Activated CD4-positive, alpha-beta T cell treated with anti-CD3 and anti-CD28 coated beads, Interleukin-2, Interleukin-4, amounts not matched to agents 100 ng/mL and 50 ng/mL, durations not matched to agents 16 hours and 8 hours (primary cell): ENCODE results near the gene EFNB2.

Source experiments
- DNase-seq: peaks from one replicate; pipeline ENCODE4 v3.0.0-alpha.2; 2020; ENCODE audit warnings: low spot score

EFNB2 gene

DNA sequence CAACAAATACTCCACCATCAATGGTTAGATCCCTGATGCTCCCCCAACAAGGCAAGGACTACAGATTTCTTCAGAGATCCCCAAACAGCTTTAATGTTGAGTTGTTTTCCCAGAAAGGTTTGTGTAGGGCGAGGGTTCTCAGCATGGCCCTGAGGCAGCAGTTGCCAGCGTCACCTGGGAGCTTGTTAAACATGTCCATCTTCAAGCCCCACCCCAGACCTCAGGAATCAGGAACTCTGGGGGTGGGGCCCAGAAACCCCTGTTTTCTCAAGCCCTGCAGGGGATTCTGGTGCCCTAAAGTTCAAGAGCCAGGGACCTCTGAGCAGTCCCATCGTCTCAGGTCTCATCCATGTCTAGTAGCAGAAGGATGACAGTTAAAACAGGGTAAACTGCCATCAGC lies 9.6 kb downstream of the EFNB2 start:
- no peak for DNase-seq

DNA sequence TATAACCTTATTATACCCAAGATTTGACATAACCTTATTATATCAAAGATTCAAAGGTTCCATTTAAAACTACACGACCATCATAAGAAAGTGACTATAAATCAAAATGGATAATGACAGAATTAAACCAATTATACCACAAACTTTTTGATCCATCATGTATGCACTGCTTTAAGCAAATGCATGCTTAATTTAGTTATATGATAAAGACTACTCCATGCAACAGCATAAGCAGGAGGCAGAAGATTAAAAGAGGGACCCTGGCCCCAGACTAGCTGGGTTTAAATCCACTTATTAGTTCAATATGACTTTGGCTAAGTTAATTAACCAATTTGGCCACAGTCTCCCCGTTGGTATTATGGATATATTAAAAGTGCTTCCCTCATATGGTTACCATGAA lies 11.4 kb downstream of the EFNB2 start:
- no peak for DNase-seq

DNA sequence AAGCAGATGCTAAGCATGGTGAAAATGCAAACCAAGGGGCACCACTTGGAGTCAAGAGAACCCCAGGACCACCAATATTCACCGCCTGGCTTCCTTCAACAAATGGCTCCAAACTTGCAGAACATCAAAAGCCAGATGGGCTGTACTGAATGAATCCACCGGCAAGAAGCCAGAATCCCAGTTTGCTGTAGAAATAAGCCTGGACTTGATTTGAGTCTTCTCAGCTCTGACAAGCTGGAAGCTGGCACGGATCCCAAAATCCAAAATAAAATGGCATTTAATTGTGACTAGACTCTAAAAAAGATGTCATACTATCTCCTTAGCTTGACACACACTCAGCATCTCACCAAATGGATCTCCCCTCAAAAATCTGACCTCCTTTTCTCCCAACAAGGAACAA lies 11.9 kb downstream of the EFNB2 start:
- no peak for DNase-seq

DNA sequence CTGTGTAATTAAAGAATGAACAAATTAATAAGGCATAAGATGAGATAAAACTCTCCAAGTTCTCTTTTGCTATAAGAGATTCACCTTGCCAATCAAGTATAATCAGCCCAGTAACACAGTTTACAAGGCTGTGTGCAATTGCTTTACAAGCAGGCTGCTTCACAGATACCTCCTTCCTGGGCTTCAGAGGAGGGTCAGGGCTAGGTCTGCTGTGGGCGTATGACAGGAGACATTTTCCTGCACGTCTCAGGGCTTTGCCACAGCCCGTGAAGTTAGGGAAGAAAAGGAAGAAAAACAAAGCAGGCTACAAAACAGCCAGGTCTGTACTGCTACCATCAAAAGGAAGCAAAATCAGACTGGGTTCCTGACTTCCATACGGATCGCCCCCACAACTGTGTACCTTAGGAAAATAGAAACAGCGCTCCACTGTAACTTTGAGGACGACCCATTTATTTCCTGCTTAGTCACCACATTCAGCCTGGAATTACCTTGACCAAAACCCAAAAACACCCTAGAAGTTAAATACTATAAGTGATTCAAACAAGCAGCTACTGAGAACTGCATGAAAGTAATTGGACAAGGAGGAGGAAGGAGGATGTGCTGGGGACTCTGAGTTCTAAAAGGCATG lies 12.4 kb downstream of the EFNB2 start:
- no peak for DNase-seq

DNA sequence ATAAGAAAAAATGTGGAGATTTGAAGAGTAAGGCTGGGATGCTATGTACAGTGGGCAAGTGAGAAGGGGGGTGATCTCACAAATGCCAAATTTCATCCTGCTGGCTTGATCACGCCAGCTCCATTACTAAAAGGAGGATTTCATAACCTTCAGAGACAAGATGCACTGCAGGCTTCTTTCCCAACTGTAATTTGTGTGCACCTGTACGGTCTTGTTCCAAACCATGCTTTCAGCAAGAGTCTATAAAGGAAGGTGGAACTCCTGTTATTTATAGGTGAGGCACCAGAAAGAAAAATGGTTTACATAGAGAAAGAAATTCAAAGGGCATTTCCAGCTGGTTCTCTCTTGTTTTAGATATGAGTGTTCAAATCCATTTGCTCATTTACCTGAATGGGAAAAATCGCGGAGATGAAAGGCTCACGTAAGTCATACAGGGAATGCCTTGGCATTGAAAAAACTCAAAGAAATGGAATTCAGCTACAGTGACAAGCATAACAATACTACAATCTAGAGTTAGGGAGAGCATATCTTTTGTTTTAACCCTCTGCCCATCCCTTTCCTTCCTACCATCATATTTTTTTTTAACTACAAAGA lies 13.3 kb downstream of the EFNB2 start:
- no peak for DNase-seq

DNA sequence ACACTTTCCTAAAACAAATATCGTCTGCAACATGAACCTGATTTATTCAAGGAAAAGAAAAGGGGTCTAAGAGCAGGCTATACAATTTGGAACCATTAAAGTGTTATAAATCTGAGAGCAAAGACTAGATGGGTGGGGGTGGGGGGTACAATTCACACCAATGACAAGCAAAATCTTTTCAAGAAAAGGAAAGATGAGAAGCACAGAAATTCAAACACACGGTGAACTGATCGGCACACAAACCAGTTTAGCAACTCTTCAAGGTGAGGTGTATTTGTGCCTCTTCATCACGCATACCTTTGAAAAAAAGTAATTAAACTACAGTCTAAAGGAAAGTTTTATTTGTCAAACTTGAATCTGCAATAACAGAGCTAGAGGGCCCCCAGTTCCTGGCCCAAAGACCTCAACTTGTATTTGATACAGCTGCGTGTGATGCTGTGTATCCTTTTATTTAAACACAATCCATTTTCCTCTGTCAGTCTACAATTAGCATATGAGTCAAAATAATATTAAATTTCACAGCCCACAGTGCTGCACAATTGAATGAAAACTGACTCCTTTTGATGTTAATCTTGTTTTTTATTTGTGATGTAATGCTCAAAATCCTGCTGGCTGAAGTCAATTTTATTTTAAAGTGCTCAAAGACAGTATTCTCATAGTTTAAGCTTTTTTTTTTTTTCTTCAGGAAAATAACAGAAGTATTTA lies 14.2 kb downstream of the EFNB2 start:
- DNase-seq = no peak

DNA sequence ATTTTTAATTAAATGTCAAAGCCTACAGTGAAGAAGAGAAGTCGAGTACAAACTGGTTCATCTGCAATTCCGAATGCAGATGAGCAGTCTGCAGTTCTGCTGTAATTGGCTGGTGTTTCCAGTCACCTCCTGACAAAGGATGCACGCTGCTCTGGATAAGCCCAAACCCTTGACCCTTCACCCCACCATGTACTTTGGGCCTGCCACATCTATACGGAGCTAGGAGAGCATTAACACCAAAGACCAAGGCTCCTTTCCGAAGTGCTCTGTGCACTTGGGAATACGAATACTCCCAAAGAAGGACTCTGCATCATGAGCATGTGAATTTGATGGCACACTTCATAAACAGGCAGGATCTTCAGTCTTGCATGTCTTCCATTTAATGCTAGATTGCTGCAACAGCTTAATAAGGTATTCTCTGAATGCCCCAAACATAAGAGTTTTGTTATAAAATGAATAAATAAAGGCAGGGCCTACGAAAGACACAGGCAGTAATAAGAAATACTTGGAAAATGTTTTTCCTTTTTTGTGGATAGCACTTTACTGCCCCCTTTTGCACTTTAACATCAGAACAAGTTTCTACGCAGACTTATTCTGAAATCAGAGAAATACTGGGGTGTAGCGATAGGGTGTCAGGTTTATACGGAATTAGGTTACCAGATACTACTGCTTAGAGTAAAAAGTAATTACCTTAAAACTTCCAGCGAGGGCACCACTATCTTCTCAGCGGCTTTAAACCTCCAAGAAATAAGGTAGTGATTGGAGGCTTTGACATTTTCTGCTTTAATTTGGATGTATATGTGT lies 15.0 kb downstream of the EFNB2 start:
- no peak for DNase-seq

DNA sequence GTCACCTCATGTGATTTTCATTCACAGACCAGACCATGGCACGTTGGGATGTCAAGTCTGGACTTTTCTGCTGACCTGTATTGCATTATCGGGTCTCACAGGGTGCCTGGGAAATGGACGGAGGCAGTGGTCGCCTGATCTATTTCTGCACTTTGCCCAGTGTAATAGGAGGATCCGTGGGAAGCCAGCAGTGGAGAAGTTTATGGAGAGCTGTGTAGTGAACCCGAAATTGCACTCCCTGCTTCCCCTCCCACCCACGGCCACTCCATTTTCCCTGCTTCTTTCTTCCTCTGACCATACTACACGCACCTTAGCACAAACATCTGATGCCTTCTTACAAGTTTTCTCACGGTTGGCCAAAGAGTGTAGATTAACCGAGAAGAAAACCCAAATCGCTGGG lies 16.9 kb downstream of the EFNB2 start:
- DNase-seq = no peak

DNA sequence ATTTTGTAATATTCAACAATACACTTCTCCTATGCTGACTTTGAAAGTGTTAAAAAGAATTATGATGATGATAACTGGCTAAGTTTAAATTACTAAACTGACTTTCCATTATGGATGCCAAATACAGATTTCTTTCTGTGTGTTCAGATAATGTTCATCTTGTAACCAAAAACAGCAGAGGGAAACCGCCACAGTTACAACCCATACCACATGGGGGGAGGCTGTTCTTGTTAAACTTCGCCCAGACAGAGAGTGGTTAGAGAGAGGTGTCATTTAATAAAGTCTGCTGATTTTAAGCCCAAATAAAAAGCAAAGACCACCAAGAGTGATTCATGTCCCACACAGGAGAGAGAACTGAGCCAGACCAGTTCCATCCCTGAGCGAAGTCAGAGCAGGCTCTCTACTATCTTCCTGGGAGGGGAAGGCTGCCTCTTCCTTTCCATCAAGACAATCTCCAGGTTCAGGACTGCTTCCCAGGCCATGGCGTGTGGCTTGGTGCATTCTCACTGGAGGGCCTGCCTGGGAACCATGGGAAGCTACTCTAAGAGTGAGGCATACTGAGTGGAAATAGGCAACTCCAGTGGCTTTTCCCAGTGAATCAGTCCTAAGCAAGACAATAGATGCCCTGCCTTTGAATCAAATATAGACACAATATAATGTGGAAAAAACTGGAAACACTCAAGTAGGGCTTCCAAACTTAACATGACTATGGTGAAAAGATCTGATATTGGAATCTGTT lies 18.2 kb downstream of the EFNB2 start:
- DNase-seq = no peak

DNA sequence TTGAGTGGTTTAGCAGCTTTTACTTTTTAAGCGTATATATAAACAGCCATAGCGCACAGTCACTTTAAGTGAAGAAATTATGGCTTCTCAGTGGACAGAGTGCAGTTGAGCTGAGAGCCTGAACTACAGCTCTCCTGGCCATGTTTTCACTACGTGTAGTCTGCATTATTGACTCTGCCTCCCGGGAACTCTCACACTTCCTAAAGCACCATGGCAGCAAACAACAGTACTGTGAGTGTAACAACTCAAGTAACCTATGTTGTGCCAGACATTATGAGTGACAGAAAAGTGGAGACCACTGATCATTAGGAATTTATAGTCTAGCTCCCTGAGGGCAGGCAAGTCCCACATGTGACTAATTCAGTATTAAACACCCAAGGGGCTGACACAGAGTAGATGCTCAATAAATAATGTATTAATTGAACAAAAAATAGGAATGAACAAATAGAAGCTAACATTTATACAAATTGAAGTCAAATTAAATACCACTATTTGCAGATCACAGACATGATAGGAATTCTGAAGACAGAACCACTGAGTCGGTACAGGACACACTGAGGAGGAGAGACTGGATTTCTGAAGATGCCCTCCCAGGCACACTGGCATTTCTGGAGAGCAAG lies 19.7 kb downstream of the EFNB2 start:
- DNase-seq = no peak

DNA sequence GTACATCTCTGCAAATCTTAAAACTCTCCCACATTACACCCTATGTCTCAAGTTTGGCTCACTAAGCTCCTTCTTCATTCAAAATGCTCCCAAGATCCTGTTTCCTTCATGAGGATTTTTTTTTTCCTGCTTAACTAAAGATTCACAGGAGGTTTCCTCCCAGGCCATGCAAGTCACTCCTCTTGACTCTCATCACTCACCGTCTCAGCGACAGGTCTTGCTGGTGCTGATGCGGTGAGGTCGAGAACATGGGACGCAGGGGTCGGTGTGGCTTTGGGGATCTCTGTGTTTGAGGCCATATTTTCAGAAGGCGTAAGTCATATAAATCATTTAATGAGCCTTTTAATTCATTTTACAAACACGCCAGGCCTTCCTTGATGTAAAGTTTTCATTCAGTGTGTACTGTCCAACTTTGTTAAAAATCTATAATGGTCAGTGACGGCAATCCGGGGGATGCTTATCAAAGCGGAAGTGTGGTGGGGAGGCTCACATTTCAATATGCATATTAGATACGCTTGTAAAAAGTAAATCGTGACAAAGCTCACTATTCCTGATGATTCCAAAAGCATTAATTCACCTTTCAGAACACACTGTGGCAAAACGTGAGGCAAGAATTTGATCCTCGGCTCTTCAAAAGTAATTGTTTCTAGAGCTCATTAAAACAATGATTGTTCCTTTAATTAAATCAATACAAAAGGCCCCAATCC lies 20.4 kb downstream of the EFNB2 start:
- no peak for DNase-seq

DNA sequence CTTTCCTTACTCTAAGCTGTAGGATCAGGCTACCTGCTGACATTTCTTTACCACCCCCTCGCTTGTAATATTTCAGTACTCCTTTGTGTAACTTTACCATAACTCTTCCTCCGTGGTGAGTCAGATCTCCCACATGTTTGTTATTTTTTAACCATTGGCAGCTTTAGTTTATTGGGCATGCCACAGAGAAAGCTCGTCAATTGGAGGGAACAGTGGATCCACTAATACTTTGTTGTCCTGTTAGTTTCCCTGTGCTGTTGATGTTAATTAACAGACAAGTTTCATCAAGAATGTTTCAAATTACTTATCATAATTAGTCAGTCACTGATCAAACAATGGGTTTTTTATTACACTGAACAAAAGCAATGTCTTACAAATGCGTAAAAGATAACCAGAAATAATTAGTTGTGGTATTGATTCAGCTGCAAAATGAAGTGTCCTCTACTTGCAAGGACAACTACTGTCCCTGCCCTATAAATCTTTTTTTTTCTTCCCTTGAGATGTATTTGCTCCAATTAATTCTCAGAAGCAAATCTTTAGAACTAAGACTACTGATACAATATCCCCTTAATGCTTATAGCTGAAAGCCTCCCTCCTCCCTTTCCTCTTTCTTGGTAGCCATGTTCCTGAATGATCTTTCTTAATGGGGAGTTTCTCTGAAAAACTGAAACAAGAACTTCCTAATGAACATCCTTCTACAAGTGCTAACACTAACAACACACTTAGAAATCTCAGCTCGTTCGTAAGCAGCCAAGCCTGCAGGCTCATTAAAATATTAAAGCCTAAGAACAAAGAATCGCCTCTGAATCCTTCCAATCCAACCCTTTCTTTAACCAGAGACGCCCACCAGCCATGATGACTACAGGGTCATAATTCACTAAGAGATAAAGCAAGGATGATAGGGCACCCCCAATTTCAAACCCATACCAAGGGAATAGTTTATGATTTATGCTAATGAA lies 22.2 kb downstream of the EFNB2 start:
- no peak for DNase-seq

DNA sequence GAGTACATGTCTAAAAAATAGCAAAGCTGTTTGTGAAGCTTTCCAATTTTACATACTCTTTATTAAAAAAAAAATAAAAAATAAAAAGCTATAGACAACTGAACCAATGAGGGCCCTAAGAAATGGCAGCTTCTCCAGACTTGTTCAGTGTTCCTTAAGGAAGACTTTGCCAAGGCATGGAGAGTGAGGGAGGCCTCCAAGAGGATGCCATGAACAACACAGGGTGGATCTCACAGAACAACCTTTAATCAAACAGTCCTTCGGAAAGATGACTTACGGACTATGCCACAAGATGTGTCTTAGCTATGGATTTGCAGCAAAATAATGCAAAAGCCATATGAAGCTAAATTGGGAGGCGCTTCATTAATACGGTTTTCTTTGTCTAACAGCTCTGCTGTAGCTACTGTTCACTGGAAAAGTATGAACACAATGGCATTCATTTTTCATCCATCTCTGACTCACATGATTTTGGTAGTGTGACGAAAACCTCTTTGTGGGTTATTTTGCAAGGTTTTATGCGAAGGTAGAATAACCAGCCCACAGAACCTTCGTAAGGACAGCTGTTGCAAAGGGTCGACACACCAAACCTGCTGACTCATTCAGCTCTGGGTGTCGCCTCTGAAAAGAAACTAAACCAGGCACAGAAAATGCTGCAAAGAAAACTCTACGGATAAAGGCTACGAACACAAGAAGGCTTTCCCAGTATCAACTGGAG lies 27.7 kb downstream of the EFNB2 start:
- peak; percentile 25 for DNase-seq

DNA sequence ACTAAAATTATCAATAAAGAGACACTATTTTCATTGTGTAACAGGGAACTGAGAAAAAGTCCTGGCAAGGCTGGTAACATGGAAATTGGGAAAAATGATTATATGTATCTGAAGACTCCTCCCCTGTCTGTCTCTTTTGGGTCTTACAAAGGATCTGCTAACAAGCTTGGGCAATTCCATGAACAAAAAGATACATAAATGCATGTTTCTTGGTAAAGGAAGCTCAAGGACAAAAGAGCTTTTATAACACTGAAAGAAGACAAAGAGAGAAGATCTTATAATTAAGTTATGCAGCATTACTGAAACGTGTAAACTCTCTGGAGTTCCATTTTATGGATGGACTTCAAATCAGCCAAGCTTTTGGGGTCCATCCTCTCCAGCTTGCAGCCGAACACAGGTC lies 29.2 kb downstream of the EFNB2 start:
- no peak for DNase-seq

DNA sequence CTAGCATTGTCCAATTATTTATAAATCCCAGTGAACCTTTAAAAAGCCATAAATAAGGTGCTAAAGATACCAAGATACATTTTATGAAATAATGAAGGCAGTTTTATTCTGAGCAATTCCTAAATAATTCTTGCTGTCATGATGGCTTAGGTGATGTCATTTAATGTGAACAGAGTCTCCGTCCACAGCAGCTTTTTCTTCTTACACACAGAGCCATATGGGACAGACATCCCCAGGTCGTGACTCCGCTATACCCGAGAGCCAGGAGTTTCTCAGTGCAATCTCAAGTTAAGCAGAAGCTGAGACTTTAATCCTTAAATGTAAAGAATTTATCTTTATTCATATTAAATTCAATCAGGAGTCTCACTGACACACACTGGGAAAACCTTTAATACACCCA lies 29.7 kb downstream of the EFNB2 start:
- no peak for DNase-seq

DNA sequence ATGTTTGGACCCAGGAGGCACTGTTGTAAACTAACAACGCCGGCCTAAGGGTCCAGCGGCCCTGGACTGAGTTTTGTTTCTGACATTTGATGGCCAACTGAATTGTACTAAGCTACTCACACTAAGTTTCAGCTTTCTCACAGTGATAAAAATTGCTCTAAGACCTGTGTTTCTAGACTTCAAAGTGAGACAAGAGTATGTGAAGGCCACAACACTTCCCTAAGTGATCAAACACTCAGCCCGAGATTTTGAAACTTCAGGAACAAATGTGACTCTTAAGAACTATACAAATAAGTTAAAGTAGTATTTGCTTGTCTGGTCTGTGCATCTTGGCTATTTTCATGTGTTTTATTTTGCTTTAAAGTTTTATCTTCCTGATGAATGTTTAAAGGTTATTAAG lies 30.2 kb downstream of the EFNB2 start:
- no peak for DNase-seq

DNA sequence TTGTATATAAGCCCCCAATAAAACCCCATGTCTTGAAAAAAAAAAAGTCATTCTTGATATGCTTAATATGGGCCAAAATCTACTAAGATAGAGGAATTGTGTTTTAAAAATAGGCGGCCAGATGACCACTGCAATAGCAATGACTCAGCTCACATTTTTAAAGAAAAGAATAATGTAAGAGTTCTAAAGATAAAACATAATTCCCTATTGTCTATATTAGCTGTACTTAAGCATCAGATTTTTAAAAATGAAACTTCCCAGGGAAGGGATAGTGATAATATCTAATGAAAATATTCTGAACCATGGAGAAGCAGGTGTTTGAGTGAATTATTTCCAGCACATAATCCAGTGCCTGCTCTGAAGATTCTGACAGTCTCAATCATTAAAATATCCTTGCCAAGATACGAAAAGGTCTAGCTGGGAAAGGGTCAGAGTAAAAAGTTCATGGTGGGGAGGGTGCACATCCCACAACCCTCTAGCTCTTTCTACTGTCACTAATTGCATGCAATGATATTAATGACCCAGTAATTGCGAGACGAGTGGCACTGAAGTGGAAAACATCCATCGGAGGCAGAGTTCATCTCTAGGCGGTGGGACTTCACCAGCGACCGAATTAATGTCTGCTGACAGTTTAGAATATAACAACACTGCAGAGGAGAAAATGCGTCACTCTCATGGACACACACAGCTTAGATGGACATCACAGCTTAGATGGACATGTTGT lies 31.6 kb downstream of the EFNB2 start:
- DNase-seq = no peak

DNA sequence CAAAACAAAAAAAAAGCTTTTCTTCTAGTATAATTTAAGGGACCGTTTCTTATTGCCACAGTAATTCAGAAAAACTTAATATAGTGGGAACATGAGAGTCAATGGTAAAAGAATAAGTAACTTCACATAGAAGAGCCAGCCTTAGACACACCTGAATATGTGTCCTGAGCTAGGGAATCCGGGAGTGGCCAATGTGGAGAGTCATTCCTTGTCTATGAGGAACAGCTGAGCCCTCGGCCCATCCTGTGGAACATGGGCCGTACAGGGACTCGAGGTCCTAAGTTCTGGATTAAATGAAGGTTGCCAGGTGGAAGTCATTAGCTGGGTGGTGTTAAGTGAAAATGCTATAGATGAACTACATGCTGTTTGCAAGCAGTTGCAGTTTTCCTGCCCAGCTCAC lies 32.2 kb downstream of the EFNB2 start:
- DNase-seq = no peak

DNA sequence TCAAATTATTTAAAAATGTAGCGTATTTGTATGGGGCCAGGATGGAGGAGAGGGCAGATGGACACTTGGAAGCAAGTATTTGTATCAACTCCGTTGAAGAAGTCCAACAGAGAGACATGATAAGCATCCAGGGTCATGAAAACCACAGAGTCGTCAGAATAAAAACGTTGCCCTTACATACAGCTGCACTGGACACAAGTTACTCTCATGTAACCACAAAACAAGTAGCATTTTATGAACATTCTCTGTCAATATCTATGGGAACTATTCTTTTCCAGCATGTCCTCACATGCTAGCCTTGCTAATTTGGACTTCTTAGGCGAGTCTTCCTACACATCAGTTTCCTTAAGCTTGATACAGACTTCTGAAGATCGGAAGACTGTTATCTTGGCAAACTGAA lies 35.0 kb downstream of the EFNB2 start:
- DNase-seq = no peak
